Peyer's patch (tissue), 4 donors: Measurements from ENCODE around the gene BGN. TPM values are rescaled to one million over a fixed set of nuclear protein-coding genes. Genes with fewer than 3 reads are reported as not detected.

ENCODE experiments used
- DNase-seq, 3 donors: peaks; one replicate each; pipeline ENCODE4 v3.0.0-alpha.2; 2017 to 2019
- H3K27ac ChIP-seq, 4 donors: fragments of 200-600 bp; sonication (generic); one replicate each; pipeline ENCODE4 v1.5.1; 2016 to 2019
- H3K27me3 ChIP-seq, 2 donors: fragments of 200-600 bp; sonication (generic); one replicate each; pipeline ENCODE4 v1.5.1; 2019
- H3K36me3 ChIP-seq, 3 donors: fragments of 200-600 bp; sonication (generic); one replicate each; pipeline ENCODE4 v1.5.1; 2016 to 2019
- H3K4me1 ChIP-seq, 4 donors: fragments of 200-600 bp; sonication (generic); one replicate each; pipeline ENCODE4 v1.5.1; 2016 to 2019
- H3K4me3 ChIP-seq, 4 donors: fragments of 200-600 bp; sonication (generic); 1 replicate in 3 of 4; 2 replicates in 1 of 4; pipeline ENCODE4 v1.5.1; 2016 to 2019; ENCODE audit warnings: mild to moderate bottlenecking in 1 of 4
- H3K9me3 ChIP-seq, 4 donors: fragments of 200-600 bp; sonication (generic); one replicate each; pipeline ENCODE4 v1.5.1; 2016 to 2019; ENCODE audit warnings: mild to moderate bottlenecking in 1 of 4
- POLR2A ChIP-seq, 2 donors: fragments of 450-650 bp; IDR thresholded peaks; one replicate each; pipeline ENCODE4 v1.5.1; 2017; ENCODE audit warnings: antibody characterized with exemption in 2 of 2, mild to moderate bottlenecking in 2 of 2, moderate library complexity in 2 of 2
- total RNA-seq, 4 donors: library from RNA; depleted of rRNA; stranded (reverse); fragments of >200 nt; gene quantifications; one replicate each; pipeline ENCODE4 v1.1.0, GENCODE V29; 2016
- TF ChIP-seq, protein P1 (sequence below), 6 experiments: fragments of 450-650 bp in 4 of 6; fragments of 200-600 bp in 2 of 6; sonication (generic) in 1 of 6; IDR thresholded peaks; one replicate each; pipeline ENCODE4 v1.5.1; 2017 to 2019; ENCODE audit warnings: antibody characterized with exemption in 6 of 6, mild to moderate bottlenecking in 3 of 6, moderate library complexity in 1 of 6

The BGN gene
- total RNA-seq, 4 donors from 2014 or later = 2.5 to 28.9 (median 11.7) TPM

DNA sequence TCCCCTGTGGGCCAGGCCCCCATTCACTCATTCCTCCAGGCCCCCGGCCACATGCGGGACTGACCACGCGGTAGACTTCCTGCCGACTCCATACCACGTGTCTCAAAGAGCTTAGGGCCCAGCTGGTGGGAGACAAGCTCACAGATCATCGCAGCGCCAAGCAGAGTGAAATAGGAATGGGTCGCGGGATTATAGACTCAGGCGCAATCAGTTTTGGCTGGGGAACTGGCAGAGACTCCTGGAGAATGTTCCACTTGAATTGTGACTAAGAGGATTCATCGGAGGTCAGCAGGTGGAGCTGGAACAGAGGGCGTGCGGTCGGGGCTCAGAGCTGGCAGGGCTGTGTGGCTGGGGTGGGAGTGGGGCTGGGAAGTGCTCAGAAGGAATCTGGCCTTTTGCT, 38.3 kb downstream of the BGN start:
- H3K4me1 ChIP-seq = no peaks in the 10 kb centered on the region
- no peaks in the 10 kb centered on the region for H3K27me3 ChIP-seq
- no peak overlapping the region for H3K4me3 ChIP-seq
- H3K36me3 ChIP-seq = no peaks in the 10 kb centered on the region
- no peak overlapping the region for H3K27ac ChIP-seq
- TF ChIP-seq POLR2A (IDR thresholded peaks at IDR 0.05) = no peak
- TF ChIP-seq, protein P1, sequence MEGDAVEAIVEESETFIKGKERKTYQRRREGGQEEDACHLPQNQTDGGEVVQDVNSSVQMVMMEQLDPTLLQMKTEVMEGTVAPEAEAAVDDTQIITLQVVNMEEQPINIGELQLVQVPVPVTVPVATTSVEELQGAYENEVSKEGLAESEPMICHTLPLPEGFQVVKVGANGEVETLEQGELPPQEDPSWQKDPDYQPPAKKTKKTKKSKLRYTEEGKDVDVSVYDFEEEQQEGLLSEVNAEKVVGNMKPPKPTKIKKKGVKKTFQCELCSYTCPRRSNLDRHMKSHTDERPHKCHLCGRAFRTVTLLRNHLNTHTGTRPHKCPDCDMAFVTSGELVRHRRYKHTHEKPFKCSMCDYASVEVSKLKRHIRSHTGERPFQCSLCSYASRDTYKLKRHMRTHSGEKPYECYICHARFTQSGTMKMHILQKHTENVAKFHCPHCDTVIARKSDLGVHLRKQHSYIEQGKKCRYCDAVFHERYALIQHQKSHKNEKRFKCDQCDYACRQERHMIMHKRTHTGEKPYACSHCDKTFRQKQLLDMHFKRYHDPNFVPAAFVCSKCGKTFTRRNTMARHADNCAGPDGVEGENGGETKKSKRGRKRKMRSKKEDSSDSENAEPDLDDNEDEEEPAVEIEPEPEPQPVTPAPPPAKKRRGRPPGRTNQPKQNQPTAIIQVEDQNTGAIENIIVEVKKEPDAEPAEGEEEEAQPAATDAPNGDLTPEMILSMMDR (IDR thresholded peaks at IDR 0.05) = no peak
- no peaks in the 10 kb centered on the region for H3K9me3 ChIP-seq
- DNase-seq = no peak

DNA sequence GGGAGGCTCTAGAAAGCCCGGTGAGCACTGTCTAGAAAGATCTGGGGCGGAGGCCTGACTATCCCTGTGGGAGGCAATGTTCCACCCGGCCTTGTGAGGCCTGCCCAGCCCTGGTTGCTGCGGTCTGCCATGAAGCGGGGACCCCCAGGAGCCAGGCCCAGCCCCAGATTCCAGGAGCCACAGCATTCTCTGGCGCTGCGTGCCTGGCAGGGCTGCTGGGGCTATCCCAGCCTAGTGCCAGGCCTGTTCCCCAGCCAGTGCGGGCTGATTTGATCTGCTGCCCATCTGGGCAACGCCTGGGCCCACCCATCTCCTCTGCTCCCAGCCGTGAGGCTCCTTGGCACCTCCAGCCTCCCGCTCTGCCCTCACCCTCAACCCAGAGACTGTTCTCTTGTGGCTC, 42.3 kb downstream of the BGN start:
- Histone ChIP-seq H3K27me3 (no peaks in the 10 kb centered on the region), H3K36me3 (no peaks in the 10 kb centered on the region), H3K27ac (no peak overlapping the region), H3K4me3 (no peak overlapping the region), H3K9me3 (no peaks in the 10 kb centered on the region), H3K4me1 (no peaks in the 10 kb centered on the region)
- no peak for DNase-seq
- TF ChIP-seq, protein P1 (IDR thresholded peaks at IDR 0.05) = no peak

DNA sequence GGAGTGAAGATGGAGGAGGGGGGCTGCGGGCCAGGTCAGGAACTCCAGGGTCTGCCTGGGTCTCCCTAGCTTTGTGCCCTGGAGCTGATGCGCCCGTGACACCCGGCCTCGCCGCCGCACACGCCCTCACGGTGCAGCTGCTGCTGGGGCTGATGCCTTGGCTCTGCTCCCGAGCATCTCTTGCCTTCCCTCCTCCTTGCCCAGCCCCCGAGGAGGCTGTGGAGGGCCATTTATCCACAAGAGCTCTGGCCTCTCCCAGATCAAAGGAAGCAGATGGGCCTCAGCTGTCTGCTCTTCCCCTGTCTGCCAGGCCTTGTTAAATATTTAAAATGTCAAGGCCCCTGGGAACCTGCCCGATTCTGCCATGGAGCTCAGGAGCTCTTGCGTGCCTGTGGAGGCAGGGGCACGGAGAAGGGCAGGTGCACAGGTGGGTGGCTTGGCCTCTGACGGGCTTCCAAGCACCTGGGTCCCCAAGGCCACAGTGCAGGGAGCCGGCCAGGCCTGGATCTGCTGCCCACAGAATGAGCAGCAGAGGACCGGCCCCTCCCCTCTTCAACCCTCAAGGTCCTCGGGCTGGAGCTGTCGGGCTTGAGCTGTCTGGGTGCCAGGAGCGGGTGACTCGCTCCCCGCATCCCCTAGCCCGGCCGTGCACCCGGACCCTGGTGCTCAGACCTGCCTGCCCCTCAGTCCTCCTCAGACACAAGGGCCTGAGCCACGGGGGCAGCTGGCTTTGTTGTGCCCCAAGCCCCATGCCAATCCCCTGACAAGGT, 42.9 kb downstream of the BGN start:
- no peaks in the 10 kb centered on the region for H3K27me3 ChIP-seq
- no peak for TF ChIP-seq POLR2A (IDR thresholded peaks at IDR 0.05)
- TF ChIP-seq, protein P1 (IDR thresholded peaks at IDR 0.05) = no peak

DNA sequence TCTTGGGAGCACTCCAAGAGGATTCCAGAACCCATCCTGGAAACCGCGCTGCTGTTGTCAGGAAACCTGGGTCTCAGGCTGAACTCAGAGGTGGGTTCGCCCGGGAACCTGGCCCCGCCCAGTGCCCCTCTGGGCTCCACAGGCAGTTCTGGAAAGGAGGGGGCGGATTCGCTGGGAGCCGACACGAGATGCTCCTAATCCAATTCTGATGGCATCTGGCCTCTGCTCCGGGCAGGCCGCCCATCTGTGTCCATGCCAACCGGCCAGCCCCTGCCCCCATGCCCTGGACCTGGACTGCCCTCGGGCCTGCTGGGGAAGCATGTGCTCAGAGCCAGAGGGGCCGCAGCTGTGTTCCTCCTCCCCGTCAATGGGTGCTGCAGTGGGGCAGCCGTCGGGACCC, 43.6 kb downstream of the BGN start:
- no peaks in the 10 kb centered on the region for H3K9me3 ChIP-seq
- no peak overlapping the region for H3K27ac ChIP-seq
- no peak for DNase-seq
- H3K36me3 ChIP-seq = no peaks in the 10 kb centered on the region
- TF ChIP-seq POLR2A (IDR thresholded peaks at IDR 0.05) = no peak
- TF ChIP-seq, protein P1 (IDR thresholded peaks at IDR 0.05) = no peak
- no peaks in the 10 kb centered on the region for H3K4me1 ChIP-seq
- no peak overlapping the region for H3K4me3 ChIP-seq
- H3K27me3 ChIP-seq = no peaks in the 10 kb centered on the region

More for the DNA sequence above, 42.9 kb downstream of the BGN start:
- no peaks in the 10 kb centered on the region for H3K4me1 ChIP-seq
- no peaks in the 10 kb centered on the region for H3K9me3 ChIP-seq
- H3K36me3 ChIP-seq = no peaks in the 10 kb centered on the region
- no peak overlapping the region for H3K4me3 ChIP-seq
- DNase-seq = no peak
- H3K27ac ChIP-seq = no peak overlapping the region

DNA sequence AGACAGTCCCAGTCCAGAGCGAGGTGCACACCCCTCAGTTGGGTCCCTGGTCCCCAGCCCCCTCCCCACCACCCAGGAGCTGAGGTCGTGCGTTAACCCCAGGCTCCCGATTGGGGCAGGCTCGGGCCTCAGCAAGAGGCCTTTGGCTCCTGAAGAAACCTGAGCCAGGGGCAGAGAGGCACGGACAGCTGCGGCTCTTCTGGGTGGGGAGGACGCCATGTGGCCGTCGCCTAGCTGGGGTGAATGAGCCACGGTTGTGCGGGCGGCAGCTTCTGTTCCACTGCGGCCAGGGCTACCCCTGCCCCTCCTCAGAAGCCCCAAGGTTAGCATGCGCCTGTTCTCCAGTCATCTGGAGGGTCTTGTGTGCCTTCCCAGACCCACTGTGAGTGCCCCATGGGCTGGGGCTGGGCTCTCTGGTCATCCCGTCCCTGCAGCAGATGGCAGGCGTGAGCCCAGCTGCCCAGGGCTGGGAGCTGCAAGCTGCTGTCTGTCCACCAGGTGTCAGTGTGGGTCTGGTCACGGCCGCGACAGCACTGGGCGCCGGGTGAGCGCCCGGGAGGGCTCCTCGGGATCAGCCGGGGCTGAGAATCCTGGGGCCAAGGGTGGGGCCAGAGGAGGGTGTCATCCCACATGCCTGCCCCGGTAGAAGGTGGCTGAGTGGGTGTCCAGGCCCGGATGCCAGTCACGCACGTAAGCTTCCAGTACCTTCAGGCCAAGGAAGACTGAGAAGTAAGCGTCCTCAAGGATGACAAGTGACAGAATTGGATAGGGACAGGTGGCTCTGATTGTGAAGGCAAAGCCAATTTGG, 44.6 kb downstream of the BGN start:
- Histone ChIP-seq H3K27me3 (no peaks in the 10 kb centered on the region), H3K27ac (no peak overlapping the region)
- no peak for TF ChIP-seq POLR2A (IDR thresholded peaks at IDR 0.05)
- TF ChIP-seq, protein P1 (IDR thresholded peaks at IDR 0.05) = peak; percentile 52 to 85 (median 70)

More for the DNA sequence above, 44.6 kb downstream of the BGN start:
- Histone ChIP-seq H3K36me3 (no peaks in the 10 kb centered on the region), H3K4me3 (no peak overlapping the region), H3K4me1 (no peaks in the 10 kb centered on the region), H3K9me3 (no peaks in the 10 kb centered on the region)
- peak; percentile 35 to 77 (median 68) for DNase-seq
